ENCODE measurements around the gene KCNQ1.

KCNQ1 gene

DNA sequence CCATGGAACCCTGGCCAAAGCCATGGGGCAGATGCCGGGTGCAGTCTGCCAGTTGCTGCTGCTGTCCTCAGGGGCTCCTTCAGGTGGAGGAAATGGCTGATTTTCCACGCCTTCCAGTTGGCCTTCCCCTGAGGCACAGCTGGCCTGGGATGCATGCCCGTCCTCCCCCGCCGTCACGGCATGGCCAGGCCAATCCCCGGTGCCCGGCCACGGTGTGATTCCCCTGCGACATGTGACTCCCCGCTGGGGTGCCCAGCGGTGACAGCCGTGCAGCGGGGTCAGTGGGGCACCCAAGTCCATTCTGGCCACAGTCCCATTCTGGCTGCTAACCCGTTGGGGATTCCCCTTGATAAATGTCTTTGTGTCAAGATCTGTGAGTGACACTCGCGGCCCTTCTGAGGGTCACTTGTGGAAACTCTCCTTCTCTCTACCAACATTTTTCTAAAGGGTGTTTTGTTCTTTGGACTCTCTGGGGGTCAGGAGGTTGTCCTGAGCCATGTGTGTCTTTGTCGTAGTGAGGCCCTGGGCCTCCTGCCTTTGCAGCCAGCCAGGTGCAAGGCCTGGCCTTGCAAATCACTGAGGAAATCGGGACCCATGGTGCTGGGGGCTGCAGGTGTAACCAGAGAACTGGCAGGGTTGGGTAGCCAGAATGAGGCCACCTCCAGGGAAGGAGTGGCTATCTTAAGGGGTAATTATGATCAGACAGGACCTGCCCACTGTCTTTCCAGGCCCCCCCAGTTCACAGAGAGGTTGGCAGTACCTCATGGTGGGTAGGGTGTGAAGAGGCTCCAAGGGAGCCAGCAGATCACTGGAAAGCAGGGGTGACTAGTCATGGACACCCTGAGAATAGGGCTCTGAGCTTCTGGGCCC lies 217.9 kb downstream of the KCNQ1 start:
- TF ChIP-seq GATA3 (IDR thresholded peaks at IDR 0.05; ENCODE audit: low read depth, low read length): no peak
- no peak for TF ChIP-seq GATA2 (IDR thresholded peaks at IDR 0.05; ENCODE audit: low read depth, low read length)

GRCh38 chr11:2663506-2663905 lies 218.7 kb downstream of the KCNQ1 start:
- TF ChIP-seq GATA2 (IDR thresholded peaks at IDR 0.05; ENCODE audit: low read depth, low read length) (no peak), GATA3 (IDR thresholded peaks at IDR 0.05; ENCODE audit: low read depth, low read length) (no peak)

- no peak for TF ChIP-seq GATA2 (IDR thresholded peaks at IDR 0.05; ENCODE audit: low read depth, low read length)
- no peak for TF ChIP-seq GATA3 (IDR thresholded peaks at IDR 0.05; ENCODE audit: low read depth, low read length)
These were observed 219.1 kb downstream of the KCNQ1 start for GRCh38 chr11:2663915-2664314.

GRCh38 chr11:2664376-2664775 lies 219.6 kb downstream of the KCNQ1 start:
- TF ChIP-seq GATA3 (IDR thresholded peaks at IDR 0.05; ENCODE audit: low read depth, low read length) (no peak), GATA2 (IDR thresholded peaks at IDR 0.05; ENCODE audit: low read depth, low read length) (no peak)

DNA sequence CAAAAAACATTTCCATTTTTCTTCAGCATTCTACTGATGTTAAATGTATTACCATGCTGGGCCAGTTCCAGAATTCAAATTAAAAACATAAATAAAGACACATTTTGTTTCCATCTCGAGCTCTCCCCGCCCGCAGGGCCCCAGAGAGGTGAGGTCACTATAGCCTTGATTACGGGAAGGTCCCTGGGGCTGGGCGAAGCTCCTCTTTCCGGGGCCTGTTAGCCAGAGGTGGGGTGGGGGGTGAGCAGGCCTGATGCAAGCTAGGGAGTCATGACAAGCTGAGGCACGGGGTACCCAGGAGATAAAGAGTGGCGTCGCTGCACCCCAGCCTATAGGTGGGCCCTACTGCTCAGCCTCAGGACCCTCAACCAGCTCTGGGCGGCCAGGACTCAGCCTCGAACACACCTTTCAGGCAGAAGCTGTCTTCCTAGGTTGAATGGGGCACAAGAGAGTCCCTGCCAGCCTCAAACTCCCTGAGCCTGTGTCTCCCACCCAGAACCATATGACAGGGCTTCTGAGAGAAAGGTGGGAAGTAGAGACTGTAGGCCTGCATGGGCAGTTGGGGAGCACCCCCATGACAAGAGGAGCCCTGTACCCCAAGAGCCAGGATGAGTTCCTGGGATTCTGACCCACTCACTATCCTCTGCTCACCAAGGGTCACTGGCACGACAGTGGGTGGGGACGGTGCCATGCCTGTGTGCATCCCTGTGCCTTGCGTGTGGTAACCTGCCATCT lies 220.2 kb downstream of the KCNQ1 start:
- TF ChIP-seq GATA3 (IDR thresholded peaks at IDR 0.05; ENCODE audit: low read depth, low read length) (no peak), GATA2 (IDR thresholded peaks at IDR 0.05; ENCODE audit: low read depth, low read length) (no peak)

GRCh38 chr11:2665526-2666400 lies 221.0 kb downstream of the KCNQ1 start:
- TF ChIP-seq GATA3 (IDR thresholded peaks at IDR 0.05; ENCODE audit: low read depth, low read length): no peak
- TF ChIP-seq GATA2 (IDR thresholded peaks at IDR 0.05; ENCODE audit: low read depth, low read length): no peak

DNA sequence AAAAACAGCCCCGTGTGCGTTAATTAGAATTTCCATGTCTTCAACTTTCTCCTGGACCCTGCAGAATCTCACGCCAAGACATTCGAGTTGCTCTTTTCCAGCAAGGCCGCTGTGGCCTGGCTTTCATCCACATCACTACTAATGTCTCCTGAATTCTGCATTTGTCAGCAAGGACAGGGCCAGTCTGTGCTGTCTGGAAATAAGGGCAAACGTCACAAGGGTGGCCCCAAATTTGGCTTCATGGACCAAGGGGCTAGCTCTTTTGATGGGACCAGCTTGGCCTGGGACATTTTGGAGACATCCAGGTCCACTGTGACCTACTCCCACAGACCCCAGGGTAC lies 221.6 kb downstream of the KCNQ1 start:
- no peak for TF ChIP-seq GATA2 (IDR thresholded peaks at IDR 0.05; ENCODE audit: low read depth, low read length)
- no peak for TF ChIP-seq GATA3 (IDR thresholded peaks at IDR 0.05; ENCODE audit: low read depth, low read length)

DNA sequence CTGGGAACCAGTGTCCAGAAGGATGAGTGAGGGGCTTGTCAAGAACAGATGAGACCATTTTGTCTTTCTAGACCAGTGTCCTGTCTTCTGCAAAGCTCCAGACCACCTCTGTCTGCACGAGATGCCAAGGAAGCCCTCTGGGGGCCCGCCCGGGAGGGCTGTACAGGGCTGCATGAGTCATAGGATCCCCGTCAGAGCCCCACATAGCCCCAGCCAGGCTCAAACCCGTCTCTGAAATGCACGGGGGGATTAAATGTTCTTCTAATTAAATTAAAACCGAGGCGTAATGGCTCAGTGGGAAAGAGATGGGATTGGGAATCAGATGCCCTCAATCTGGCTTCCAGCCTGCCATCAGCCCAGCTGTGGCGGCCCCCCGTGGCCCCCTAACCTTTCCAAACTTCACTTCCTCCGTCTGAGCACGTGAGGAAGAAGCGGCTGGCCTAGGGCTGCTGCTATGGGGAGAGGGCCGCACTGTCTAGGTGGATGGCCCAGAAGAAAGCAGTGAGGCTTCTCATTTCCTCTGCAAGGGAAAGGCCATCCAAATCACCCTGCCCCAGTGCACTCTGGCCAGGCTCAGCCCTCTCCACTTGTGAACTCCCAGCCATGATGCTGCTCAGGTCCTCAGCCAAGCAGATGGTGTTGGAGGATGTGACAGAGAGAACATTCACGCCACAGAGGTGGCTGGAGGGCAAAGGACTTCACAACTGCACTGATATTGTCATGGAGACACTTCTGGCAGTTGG lies 222.2 kb downstream of the KCNQ1 start:
- TF ChIP-seq GATA3 (IDR thresholded peaks at IDR 0.05; ENCODE audit: low read depth, low read length): no peak
- no peak for TF ChIP-seq GATA2 (IDR thresholded peaks at IDR 0.05; ENCODE audit: low read depth, low read length)

DNA sequence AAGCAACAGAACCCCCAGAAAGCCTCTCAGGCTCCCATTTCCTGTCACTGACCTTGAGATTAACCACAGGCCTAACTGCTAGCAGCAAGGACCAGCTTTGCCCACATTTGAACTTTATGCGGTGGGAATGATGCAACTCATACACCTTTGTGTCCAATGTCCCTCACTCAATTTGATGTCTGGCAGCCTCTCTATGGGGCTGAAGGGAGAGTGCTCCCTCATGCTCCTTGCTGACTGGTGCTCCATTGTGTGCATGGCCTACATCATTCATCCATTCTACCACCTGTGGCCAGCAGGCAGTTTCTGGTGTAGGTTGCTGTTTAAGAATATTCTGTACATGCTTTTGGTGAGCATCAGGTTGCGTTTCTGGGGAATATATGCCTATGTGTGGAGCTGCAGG lies 223.1 kb downstream of the KCNQ1 start:
- TF ChIP-seq GATA2 (IDR thresholded peaks at IDR 0.05; ENCODE audit: low read depth, low read length): no peak
- TF ChIP-seq GATA3 (IDR thresholded peaks at IDR 0.05; ENCODE audit: low read depth, low read length): no peak

- no peak for TF ChIP-seq GATA2 (IDR thresholded peaks at IDR 0.05; ENCODE audit: low read depth, low read length)
These were observed 224.1 kb downstream of the KCNQ1 start for GRCh38 chr11:2668876-2669275.

- TF ChIP-seq GATA2 (IDR thresholded peaks at IDR 0.05; ENCODE audit: low read depth, low read length): no peak
- TF ChIP-seq GATA3 (IDR thresholded peaks at IDR 0.05; ENCODE audit: low read depth, low read length): no peak
These were observed 225.0 kb downstream of the KCNQ1 start for GRCh38 chr11:2669634-2670469.

- no peak for TF ChIP-seq GATA3 (IDR thresholded peaks at IDR 0.05; ENCODE audit: low read depth, low read length)
- no peak for TF ChIP-seq GATA2 (IDR thresholded peaks at IDR 0.05; ENCODE audit: low read depth, low read length)
These were observed 225.8 kb downstream of the KCNQ1 start for GRCh38 chr11:2670541-2671100.
